Measurements from ENCODE around the gene C2orf68. TPM values are rescaled to one million over a fixed set of nuclear protein-coding genes. Genes with fewer than 3 reads are reported as not detected.
"Not testable (repeated sequence)": the region's sequence is repeated elsewhere in the genome, so short reads cannot be mapped to it uniquely, and the experiment has no call there.

C2orf68 gene
- total and polyA plus RNA-seq, 10 donors, result 16.0 to 45.2 (median 29.2) TPM

- intact Hi-C loops (cut with DNase I; ENCODE audit: low total_unique reads), result no loop called here
- no peaks in the 10 kb centered on the region for H3K27me3 ChIP-seq (replicated peaks in 1 of 7)
- WGBS, 5 donors, result 2 to 6% (median 4%) methylated on average over 10 of the region's 10 CpGs
- peak overlapping the region; percentile 59 to 86 (median 77) for H3K4me3 ChIP-seq
- no peaks in the 10 kb centered on the region for H3K9me3 ChIP-seq
- H3K27ac ChIP-seq, result peak overlapping the region; percentile 84 to 97 (median 94)
- H3K36me3 ChIP-seq, result peaks cover 0 to 57% (median 23%) of the 10 kb centered on the region in 6 donors
- DNase-seq, result no peak
- no peak for TF ChIP-seq POLR2AphosphoS5 (IDR thresholded peaks at IDR 0.05)
- no peak for TF ChIP-seq POLR2A (IDR thresholded peaks at IDR 0.05)
- TF ChIP-seq CTCF (IDR thresholded peaks at IDR 0.05 in 8 of 11, conservative IDR thresholded peaks at IDR 0.05 in 3 of 11), result no peak
- peaks cover 23 to 92% (median 43%) of the 10 kb centered on the region in 6 donors for H3K4me1 ChIP-seq
Measured at GRCh38 chr2:85596026-85596333, 15.9 kb downstream of the C2orf68 start.

GRCh38 chr2:85595301-85596025 lies 16.4 kb downstream of the C2orf68 start, which contains the start of gene RNF181:
Gene RNF181, plus strand, starts transcription at chr2:85595745. Its CDS starts 19 bp downstream, at chr2:85595764.
- intact Hi-C loops (cut with DNase I; ENCODE audit: low total_unique reads), result no loop called here
- H3K36me3 ChIP-seq, result peaks cover 0 to 52% (median 23%) of the 10 kb centered on the region in 6 donors
- H3K27ac ChIP-seq, result peak within 1 kb of the TSS; percentile 84 to 97 (median 94)
- DNase-seq, result peak; percentile 97
- peaks cover 25 to 94% (median 45%) of the 10 kb centered on the region in 6 donors for H3K4me1 ChIP-seq
- WGBS, 5 donors, result 0 to 1% (median 0%) methylated on average over 22 to 47 of the region's 47 CpGs
- H3K4me3 ChIP-seq, result peak within 1 kb of the TSS; percentile 59 to 86 (median 77)
- TF ChIP-seq POLR2AphosphoS5 (IDR thresholded peaks at IDR 0.05) (peak; percentile 96 to 98 (median 97)), CTCF (IDR thresholded peaks at IDR 0.05 in 8 of 11, conservative IDR thresholded peaks at IDR 0.05 in 3 of 11) (peak in 1 of 11 experiments; percentile 26), POLR2A (IDR thresholded peaks at IDR 0.05) (peak; percentile 9 to 74 (median 61))
- no peaks in the 10 kb centered on the region for H3K9me3 ChIP-seq
- no peaks in the 10 kb centered on the region for H3K27me3 ChIP-seq (replicated peaks in 1 of 7)

GRCh38 chr2:85594715-85595300 lies 17.1 kb downstream of the C2orf68 start:
- intact Hi-C loops (cut with DNase I; ENCODE audit: low total_unique reads), result no loop called here
- Histone ChIP-seq H3K27me3 (replicated peaks in 1 of 7) (no peaks in the 10 kb centered on the region), H3K4me3 (peak overlapping the region; percentile 59 to 86 (median 77)), H3K36me3 (peaks cover 0 to 46% (median 23%) of the 10 kb centered on the region in 6 donors), H3K27ac (peak overlapping the region; percentile 84 to 97 (median 94)), H3K4me1 (peaks cover 32 to 95% (median 50%) of the 10 kb centered on the region in 6 donors), H3K9me3 (no peaks in the 10 kb centered on the region)
- no peak for TF ChIP-seq CTCF (IDR thresholded peaks at IDR 0.05 in 8 of 11, conservative IDR thresholded peaks at IDR 0.05 in 3 of 11)
- WGBS, 5 donors, result 23 to 34% (median 25%) methylated on average over 9 to 13 of the region's 13 CpGs
- DNase-seq, result no peak

- WGBS, 5 donors, result 70 to 93% (median 87%) methylated on average over 2 to 3 of the region's 3 CpGs
- H3K36me3 ChIP-seq, result peaks cover 0 to 28% (median 11%) of the 10 kb centered on the region in 6 donors
- H3K4me1 ChIP-seq, result peaks cover 39 to 95% (median 63%) of the 10 kb centered on the region in 6 donors
- no peak for DNase-seq
- H3K4me3 ChIP-seq, result no peak overlapping the region
- TF ChIP-seq POLR2A (IDR thresholded peaks at IDR 0.05), result no peak
- no peak for TF ChIP-seq CTCF (IDR thresholded peaks at IDR 0.05 in 8 of 11, conservative IDR thresholded peaks at IDR 0.05 in 3 of 11)
- no peak for TF ChIP-seq POLR2AphosphoS5 (IDR thresholded peaks at IDR 0.05)
- no peak overlapping the region for H3K27ac ChIP-seq
- no peaks in the 10 kb centered on the region for H3K9me3 ChIP-seq
- no peaks in the 10 kb centered on the region for H3K27me3 ChIP-seq (replicated peaks in 1 of 7)
- intact Hi-C loops (cut with DNase I; ENCODE audit: low total_unique reads), result no loop called here
Measured at GRCh38 chr2:85593023-85593422, 18.8 kb downstream of the C2orf68 start.

- H3K27ac ChIP-seq, result peak overlapping the region in 1 of 8 donors; percentile 92
- peaks cover 42 to 95% (median 69%) of the 10 kb centered on the region in 6 donors for H3K4me1 ChIP-seq
- 92 to 97% (median 93%) methylated on average over 9 of the region's 9 CpGs for WGBS, 5 donors
- peaks cover 0 to 21% (median 6%) of the 10 kb centered on the region in 6 donors for H3K36me3 ChIP-seq
- H3K4me3 ChIP-seq; DNase-seq; intact Hi-C loops (cut with DNase I; ENCODE audit: low total_unique reads); H3K9me3 ChIP-seq; H3K27me3 ChIP-seq (replicated peaks in 1 of 7): not testable (repeated sequence)
Measured at GRCh38 chr2:85592299-85592698, 19.6 kb downstream of the C2orf68 start.
